ENCODE results near the gene C1QL1. TPM values are rescaled to one million over a fixed set of nuclear protein-coding genes. Genes with fewer than 3 reads are reported as not detected.

Gene C1QL1
- total and polyA plus RNA-seq, 2 of the 13 experiments (the other 11 are each of a cell fraction or from before 2014, with no cell fraction given): 0.11 TPM

GRCh38 chr17:44981221-44981968, 13.3 kb upstream of the C1QL1 start (continued):
- TF ChIP-seq PHF20 (CRISPR knock-in tag; IDR thresholded peaks at IDR 0.05) (no peak), FOXA1 (IDR thresholded peaks at IDR 0.05) (no peak), FOXA1 (CRISPR knock-in tag; IDR thresholded peaks at IDR 0.05) (peak; percentile 69), ZNF570 (CRISPR knock-in tag; IDR thresholded peaks at IDR 0.05; ENCODE audit: borderline replicate concordance) (no peak), JUND (CRISPR knock-in tag; IDR thresholded peaks at IDR 0.05) (peak; percentile 83), ZFP62 (CRISPR knock-in tag; IDR thresholded peaks at IDR 0.05) (no peak), HDAC2 (CRISPR knock-in tag; IDR thresholded peaks at IDR 0.05) (peak; percentile 50; the same call in 1 of the 2 replicates), PRPF4 (IDR thresholded peaks at IDR 0.05; ENCODE audit: low read depth, low read length, poor library complexity, severe bottlenecking) (no peak), RELA (CRISPR knock-in tag; IDR thresholded peaks at IDR 0.05) (no peak), PPARG (CRISPR knock-in tag; conservative IDR thresholded peaks at IDR 0.05) (no peak), ISL2 (CRISPR knock-in tag; IDR thresholded peaks at IDR 0.05) (no peak), KDM5A (IDR thresholded peaks at IDR 0.05; ENCODE audit: borderline replicate concordance, low read length) (no peak), HIC2 (CRISPR knock-in tag; IDR thresholded peaks at IDR 0.05; ENCODE audit: low read depth) (no peak; the same call in 1 of the 2 replicates), KMT2A (CRISPR knock-in tag; IDR thresholded peaks at IDR 0.05) (no peak), RAD51 (IDR thresholded peaks at IDR 0.05; ENCODE audit: borderline replicate concordance) (no peak), REXO4 (CRISPR knock-in tag; IDR thresholded peaks at IDR 0.05; ENCODE audit: borderline replicate concordance) (no peak), ZNF83 (CRISPR knock-in tag; IDR thresholded peaks at IDR 0.05; ENCODE audit: borderline replicate concordance) (no peak), ESRRA (CRISPR knock-in tag; IDR thresholded peaks at IDR 0.05; ENCODE audit: low read depth) (no peak), KLF16 (CRISPR knock-in tag; IDR thresholded peaks at IDR 0.05) (no peak; a peak in 1 of 4 replicates), IRF2 (CRISPR knock-in tag; IDR thresholded peaks at IDR 0.05) (peak; percentile 74), ZFP37 (CRISPR knock-in tag; IDR thresholded peaks at IDR 0.05; ENCODE audit: borderline replicate concordance) (no peak), KDM3A (CRISPR knock-in tag; IDR thresholded peaks at IDR 0.05; ENCODE audit: low read depth) (no peak), TFE3 (CRISPR knock-in tag; IDR thresholded peaks at IDR 0.05) (no peak), ZNF574 (CRISPR knock-in tag; IDR thresholded peaks at IDR 0.05) (no peak), ELK4 (CRISPR knock-in tag; IDR thresholded peaks at IDR 0.05; ENCODE audit: borderline replicate concordance) (no peak)

Data from HepG2 (cell line).